GM06990 (cell line): ENCODE results near the gene NTRK2.

Source experiments
- DNase-seq: peaks from one replicate; pipeline ENCODE4 v3.0.0-alpha.2; 2011; ENCODE audit not compliant: insufficient read length; ENCODE audit errors: extremely low read depth
- H3K27me3 ChIP-seq: replicated peaks from 2 replicates; pipeline ENCODE4 v1.6.0; 2011; ENCODE audit warnings: low read length; ENCODE audit not compliant: control insufficient read depth, insufficient read depth
- H3K36me3 ChIP-seq: 2 replicates; pipeline ENCODE4 v1.5.1; 2011; ENCODE audit warnings: low read length; ENCODE audit not compliant: control insufficient read depth, insufficient read depth
- H3K4me3 ChIP-seq: replicated peaks from 2 replicates; pipeline ENCODE4 v1.5.1; 2011; ENCODE audit warnings: low read depth, mild to moderate bottlenecking, control low read depth, low read length
- CTCF ChIP-seq: IDR thresholded peaks from 2 replicates; pipeline ENCODE4 v1.5.1; 2011; ENCODE audit warnings: low read length, control low read depth, mild to moderate bottlenecking, inconsistent platforms; ENCODE audit not compliant: insufficient read depth, poor library complexity, severe bottlenecking

Gene NTRK2

GRCh38 chr9:84785792-84786547 is 116.4 kb downstream of the NTRK2 start:
- H3K36me3 ChIP-seq: no peaks in the 10 kb centered on the region
- DNase-seq: no peak
- no peaks in the 10 kb centered on the region for H3K27me3 ChIP-seq

GRCh38 chr9:84788803-84789462 is 119.4 kb downstream of the NTRK2 start:
- H3K36me3 ChIP-seq: no peaks in the 10 kb centered on the region
- no peak overlapping the region for H3K4me3 ChIP-seq
- DNase-seq: no peak
- no peak for TF ChIP-seq CTCF
- no peaks in the 10 kb centered on the region for H3K27me3 ChIP-seq

More at GRCh38 chr9:84785792-84786547, 116.4 kb downstream of the NTRK2 start:
- TF ChIP-seq CTCF: no peak
- no peak overlapping the region for H3K4me3 ChIP-seq

- Histone ChIP-seq H3K4me3 (no peak overlapping the region), H3K36me3 (no peaks in the 10 kb centered on the region), H3K27me3 (no peaks in the 10 kb centered on the region)
- no peak for TF ChIP-seq CTCF
- DNase-seq: no peak
Measured at GRCh38 chr9:84789463-84789830, 119.9 kb downstream of the NTRK2 start.

- TF ChIP-seq CTCF: no peak
- Histone ChIP-seq H3K4me3 (no peak overlapping the region), H3K36me3 (no peaks in the 10 kb centered on the region), H3K27me3 (no peaks in the 10 kb centered on the region)
- no peak for DNase-seq
Measured at GRCh38 chr9:84791643-84792042, 122.1 kb downstream of the NTRK2 start.

- H3K4me3 ChIP-seq: no peak overlapping the region
- DNase-seq: no peak
- no peaks in the 10 kb centered on the region for H3K36me3 ChIP-seq
- no peaks in the 10 kb centered on the region for H3K27me3 ChIP-seq
- no peak for TF ChIP-seq CTCF
Measured at GRCh38 chr9:84793251-84793650, 123.7 kb downstream of the NTRK2 start.
